ENCODE data around the gene PPP1R8. TPM values are rescaled to one million over a fixed set of nuclear protein-coding genes. Genes with fewer than 3 reads are reported as not detected.

Gene PPP1R8
- total and polyA plus RNA-seq, 9 of the 15 experiments (the other 6 are each of a cell fraction or from before 2014, with no cell fraction given), result 16.2 to 107 (median 75.3) TPM

DNA sequence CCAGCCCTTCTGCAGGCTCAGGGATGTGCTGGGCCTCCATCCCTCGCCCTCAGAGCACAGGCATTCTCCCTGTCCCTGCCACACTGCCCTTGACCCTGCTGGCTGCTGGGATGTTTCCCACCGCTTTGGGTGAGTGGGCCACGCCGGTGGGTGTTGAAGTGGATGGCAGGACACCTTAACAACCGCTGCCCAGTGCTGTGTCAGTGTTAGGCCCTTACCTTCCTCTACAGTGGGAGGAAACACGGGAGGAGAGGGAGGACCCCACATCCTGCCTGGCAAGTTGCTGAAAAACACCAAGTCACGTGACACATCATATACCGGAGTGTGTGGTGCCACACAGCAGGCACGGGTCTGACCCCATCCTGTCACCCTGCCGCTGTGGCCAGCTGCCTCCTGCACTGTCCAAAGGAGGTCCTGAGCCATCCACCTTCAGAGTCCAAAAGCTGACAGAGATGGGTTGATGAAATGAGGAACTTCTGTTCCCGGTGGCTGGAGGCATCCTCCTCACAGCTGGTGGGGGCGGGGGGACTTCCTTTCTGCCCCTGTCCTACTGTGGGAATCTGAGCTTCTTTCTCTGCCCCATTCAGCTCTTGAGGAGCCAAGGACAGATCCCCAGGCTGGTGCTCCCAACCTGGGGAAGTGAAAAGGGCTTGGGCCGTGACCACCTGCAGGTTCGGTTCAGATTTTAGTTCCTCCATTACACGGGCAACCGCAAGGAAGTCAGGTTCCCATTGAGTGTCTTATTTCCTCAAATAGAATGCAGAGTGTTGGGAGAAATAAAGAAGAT is 38.5 kb downstream of the PPP1R8 start (continued):
- TF ChIP-seq, protein P1, sequence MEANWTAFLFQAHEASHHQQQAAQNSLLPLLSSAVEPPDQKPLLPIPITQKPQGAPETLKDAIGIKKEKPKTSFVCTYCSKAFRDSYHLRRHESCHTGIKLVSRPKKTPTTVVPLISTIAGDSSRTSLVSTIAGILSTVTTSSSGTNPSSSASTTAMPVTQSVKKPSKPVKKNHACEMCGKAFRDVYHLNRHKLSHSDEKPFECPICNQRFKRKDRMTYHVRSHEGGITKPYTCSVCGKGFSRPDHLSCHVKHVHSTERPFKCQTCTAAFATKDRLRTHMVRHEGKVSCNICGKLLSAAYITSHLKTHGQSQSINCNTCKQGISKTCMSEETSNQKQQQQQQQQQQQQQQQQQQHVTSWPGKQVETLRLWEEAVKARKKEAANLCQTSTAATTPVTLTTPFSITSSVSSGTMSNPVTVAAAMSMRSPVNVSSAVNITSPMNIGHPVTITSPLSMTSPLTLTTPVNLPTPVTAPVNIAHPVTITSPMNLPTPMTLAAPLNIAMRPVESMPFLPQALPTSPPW (CRISPR knock-in tag; IDR thresholded peaks at IDR 0.05), result peak; percentile 1; the same call in 1 of the 2 replicates
- TF ChIP-seq TEAD2 (tag; IDR thresholded peaks at IDR 0.05) (no peak), ZBTB7A (IDR thresholded peaks at IDR 0.05; ENCODE audit: borderline replicate concordance, control insufficient read depth, low read depth, low read length) (peak; percentile 51; the same call in 1 of the 2 replicates), ZBTB9 (CRISPR knock-in tag; IDR thresholded peaks at IDR 0.05) (0 out of 2 replicates have a peak, but pooled peaks have one; percentile 10), ZNF23 (CRISPR knock-in tag; IDR thresholded peaks at IDR 0.05) (no peak), CHD2 (IDR thresholded peaks at IDR 0.05; ENCODE audit: low read depth, low read length) (no peak), ZNF830 (CRISPR knock-in tag; IDR thresholded peaks at IDR 0.05) (no peak), NRF1 (conservative IDR thresholded peaks at IDR 0.05 in 1 of 2, IDR thresholded peaks at IDR 0.05 in 1 of 2) (0 out of 4 replicates have a peak, but pooled peaks of 1 of the 2 experiments have one; percentile 17), HDAC3 (IDR thresholded peaks at IDR 0.05; ENCODE audit: borderline replicate concordance, partially characterized antibody) (no peak), ETS2 (tag; IDR thresholded peaks at IDR 0.05; ENCODE audit: borderline replicate concordance, poor library complexity, severe bottlenecking) (no peak), ZNF583 (CRISPR knock-in tag; IDR thresholded peaks at IDR 0.05) (peak; percentile 49; the same call in 1 of the 2 replicates), ZNF785 (CRISPR knock-in tag; IDR thresholded peaks at IDR 0.05) (no peak), NR0B1 (IDR thresholded peaks at IDR 0.05; ENCODE audit: partially characterized antibody) (no peak), HMGN3 (IDR thresholded peaks at IDR 0.05; ENCODE audit: borderline replicate concordance, extremely low read depth, insufficient read length, low read depth, low read length) (no peak), DNMT1 (IDR thresholded peaks at IDR 0.05) (no peak), ZEB2 (IDR thresholded peaks at IDR 0.05) (no peak), ZNF282 (CRISPR knock-in tag; IDR thresholded peaks at IDR 0.05) (no peak), BCL6 (CRISPR knock-in tag; IDR thresholded peaks at IDR 0.05) (no peak), MIER1 (IDR thresholded peaks at IDR 0.05; ENCODE audit: low read depth) (no peak)
- TF ChIP-seq, protein P2, sequence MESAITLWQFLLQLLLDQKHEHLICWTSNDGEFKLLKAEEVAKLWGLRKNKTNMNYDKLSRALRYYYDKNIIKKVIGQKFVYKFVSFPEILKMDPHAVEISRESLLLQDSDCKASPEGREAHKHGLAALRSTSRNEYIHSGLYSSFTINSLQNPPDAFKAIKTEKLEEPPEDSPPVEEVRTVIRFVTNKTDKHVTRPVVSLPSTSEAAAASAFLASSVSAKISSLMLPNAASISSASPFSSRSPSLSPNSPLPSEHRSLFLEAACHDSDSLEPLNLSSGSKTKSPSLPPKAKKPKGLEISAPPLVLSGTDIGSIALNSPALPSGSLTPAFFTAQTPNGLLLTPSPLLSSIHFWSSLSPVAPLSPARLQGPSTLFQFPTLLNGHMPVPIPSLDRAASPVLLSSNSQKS (CRISPR knock-in tag; IDR thresholded peaks at IDR 0.05), result no peak
- TF ChIP-seq, protein P3, sequence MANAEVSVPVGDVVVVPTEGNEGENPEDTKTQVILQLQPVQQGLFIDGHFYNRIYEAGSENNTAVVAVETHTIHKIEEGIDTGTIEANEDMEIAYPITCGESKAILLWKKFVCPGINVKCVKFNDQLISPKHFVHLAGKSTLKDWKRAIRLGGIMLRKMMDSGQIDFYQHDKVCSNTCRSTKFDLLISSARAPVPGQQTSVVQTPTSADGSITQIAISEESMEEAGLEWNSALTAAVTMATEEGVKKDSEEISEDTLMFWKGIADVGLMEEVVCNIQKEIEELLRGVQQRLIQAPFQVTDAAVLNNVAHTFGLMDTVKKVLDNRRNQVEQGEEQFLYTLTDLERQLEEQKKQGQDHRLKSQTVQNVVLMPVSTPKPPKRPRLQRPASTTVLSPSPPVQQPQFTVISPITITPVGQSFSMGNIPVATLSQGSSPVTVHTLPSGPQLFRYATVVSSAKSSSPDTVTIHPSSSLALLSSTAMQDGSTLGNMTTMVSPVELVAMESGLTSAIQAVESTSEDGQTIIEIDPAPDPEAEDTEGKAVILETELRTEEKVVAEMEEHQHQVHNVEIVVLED (CRISPR knock-in tag; IDR thresholded peaks at IDR 0.05), result no peak

Measured in K562 (cell line).